Left forelimb (tissue), 1 donor: ENCODE measurements around the gene PTGDR2.

Experiments
- DNase-seq: peaks from one replicate; pipeline ENCODE4 v3.0.0-alpha.2; 2018; ENCODE audit warnings: low spot score

Gene PTGDR2

DNA sequence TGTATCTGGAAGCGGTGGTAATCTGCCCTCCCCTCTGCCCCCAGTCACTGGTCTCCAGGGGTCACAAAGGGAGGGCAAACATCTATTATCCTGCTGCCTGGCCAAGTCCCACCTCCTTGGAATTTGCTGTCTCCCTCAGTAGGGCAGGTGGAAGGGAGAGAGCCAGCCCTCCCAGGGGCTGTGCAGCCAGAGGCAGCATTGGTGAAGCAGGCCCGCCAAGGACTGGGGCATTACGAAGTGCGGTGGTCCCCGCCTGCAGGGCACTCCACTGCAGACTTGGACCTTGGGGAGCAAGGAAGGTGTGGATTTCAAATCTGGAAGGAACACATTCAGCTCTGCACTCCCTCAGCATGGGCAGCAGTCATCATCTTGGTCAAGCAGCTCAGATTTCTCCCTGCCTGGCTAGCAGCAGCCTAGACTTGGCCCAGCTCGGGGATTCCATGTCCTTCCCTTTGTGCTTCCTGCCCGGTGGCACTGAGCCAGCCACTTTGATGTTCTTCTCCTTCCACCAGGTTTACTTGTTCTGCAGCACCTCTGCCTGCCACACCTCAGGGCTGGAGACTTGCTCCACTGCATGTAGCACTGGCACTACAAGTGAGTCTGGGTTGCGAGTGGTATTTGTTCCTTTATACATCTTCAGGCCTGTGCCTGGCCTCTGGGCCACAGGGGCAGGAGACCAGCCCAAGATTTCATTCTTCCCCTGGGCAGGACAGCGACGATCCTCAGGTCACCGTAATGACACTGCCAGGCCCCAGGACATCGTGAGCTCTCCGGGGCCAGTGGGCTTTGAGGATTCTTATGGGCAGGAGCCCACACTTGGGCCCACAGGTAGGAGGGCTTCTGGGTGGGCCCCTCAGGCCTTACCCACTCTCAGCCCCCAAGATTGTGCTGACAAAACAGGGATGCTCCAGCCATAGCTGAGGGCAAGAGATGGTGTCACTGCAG, 18.9 kb upstream of the PTGDR2 start:
- DNase-seq: peak; percentile 46

DNA sequence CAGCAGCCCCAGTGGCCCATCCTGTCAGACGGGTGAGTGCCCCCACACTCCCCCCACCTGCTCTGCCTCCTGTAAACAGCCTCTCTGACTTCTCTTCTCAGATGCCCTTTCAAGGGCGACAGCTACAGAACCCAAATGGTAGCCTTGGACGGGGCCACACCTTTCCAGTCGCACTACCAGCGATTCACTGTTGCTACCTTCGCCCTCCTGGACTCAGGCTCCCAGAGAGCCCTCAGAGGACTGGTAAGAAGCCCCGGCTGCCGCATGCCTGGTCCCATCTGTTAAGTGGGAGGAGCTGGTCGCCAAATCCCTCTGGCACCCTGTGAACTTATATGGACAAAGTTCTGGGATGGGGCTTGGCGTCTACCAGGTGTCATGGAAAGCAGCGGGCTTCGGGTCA, 17.8 kb upstream of the PTGDR2 start:
- DNase-seq: peak; percentile 45

DNA sequence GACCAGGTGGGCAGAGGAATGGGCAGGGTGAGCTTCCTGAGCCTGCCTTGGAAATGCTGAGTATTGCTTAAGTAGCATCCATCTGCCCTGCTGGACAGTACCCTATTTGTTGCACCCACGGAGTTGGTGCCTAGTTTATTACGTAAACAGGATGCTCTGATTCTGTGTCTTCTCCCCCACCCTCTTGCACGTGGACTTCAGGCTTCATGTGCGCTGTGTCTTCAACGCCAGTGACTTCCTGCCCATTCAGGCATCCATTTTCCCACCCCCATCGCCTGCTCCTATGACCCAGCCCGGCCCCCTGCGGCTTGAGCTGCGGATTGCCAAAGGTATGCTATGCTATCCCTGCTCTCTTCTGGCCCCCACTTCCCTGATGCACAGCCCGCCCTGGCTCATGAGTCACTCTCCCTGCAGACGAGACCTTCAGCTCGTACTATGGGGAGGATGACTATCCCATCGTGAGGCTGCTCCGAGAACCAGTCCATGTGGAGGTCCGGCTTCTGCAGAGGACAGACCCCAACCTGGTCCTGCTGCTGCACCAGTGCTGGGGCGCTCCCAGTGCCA, 17.3 kb upstream of the PTGDR2 start:
- peak; percentile 48 for DNase-seq

DNA sequence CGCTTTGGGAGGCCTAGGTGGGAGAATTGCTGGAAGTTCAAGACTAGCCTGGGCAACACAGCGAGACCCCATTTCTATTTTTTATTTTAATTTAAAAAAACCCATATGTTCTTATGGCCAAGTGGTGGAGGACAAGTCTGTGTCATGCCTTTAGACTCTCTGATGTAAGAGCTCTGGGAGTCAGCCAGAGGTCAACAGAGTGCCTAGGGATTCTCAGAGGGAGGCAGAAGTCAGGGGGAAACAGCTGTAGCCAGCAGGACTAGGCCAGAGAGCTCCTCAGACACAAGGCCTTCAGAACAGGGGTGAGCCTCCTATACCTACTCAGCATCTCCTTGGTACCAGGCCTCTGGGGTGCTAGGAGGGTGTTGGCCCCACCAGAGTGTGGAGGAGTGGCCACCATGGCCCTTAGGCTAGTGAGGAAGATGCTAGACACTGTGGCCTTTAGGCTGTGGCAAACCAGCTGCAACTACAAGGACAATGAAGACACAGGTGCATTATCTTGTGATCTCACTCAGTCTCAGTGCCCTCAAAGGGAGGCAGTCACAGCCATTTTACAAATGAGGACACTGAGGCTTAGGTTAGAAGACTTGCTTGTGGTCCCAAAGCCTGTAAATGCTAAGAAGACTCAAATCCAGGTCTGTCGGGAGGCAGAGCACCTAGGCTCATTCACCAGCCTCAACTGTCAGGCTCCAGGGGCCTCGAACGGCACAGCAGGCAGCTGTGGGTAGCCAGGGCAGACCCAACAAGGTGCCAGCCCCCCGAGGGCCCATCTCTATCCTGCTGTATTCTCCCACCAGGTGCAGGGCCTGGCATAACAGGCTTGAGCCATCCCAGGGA, 16.6 kb upstream of the PTGDR2 start:
- DNase-seq: peak; percentile 64

DNA sequence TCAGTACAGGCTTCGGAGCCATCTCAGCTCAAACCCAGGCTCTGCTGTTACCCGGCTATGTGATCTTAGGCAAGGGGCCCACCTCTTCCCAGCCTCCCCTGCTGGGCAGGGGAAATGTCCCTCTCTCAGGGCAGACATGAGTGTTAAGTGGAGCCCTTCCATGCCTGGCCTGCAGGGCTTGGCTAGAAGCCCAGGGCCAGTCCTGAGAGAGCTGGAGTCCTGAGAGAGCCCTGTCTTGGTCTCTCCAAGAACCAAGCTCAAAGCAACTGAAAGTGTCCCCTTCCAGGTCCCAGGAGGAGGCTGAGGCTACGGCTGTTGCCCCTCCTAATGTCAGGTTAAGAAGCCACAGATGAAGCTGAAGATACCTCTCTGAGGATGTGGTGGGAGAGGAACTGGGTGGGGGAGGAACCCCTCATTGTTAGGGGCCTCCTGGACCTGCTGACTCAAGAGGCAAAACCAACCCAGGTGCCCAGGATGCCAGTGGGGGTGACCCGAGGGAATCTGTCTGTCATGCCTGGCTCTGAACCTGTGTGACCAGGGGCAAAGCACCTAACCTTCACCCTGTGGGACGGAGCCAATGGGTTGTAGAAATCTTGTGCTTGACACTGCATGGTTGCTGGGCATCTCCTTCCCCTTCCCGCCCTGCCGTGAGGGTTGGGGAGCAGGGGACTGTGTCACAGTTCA, 15.8 kb upstream of the PTGDR2 start:
- peak; percentile 59 for DNase-seq

DNA sequence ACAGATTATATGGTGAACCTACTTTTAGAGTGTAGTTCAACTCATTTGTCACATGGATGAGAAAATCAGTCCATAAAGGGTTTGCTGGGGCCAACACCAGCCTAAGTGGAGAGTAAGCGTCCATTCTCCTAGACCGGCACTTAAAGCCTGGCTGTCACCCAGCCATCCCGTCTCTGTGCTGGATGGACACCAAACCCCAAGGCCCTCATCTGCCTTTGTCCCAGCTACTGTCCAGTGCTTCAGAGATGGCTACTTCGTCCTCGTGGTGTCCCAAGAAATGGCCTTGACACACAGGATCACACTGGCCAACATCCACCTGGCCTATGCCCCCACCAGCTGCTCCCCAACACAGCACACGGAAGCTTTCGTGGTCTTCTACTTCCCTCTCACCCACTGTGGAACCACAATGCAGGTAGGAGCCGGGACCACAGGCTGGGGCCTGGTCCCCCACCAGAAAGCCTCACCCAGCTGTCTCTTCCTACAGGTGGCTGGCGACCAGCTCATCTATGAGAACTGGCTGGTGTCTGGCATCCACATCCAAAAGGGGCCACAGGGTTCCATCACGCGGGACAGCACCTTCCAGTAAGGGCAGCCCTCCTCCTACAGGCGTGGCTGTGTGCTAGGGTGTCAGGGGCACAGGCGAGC, 15.1 kb upstream of the PTGDR2 start:
- DNase-seq: peak; percentile 48

DNA sequence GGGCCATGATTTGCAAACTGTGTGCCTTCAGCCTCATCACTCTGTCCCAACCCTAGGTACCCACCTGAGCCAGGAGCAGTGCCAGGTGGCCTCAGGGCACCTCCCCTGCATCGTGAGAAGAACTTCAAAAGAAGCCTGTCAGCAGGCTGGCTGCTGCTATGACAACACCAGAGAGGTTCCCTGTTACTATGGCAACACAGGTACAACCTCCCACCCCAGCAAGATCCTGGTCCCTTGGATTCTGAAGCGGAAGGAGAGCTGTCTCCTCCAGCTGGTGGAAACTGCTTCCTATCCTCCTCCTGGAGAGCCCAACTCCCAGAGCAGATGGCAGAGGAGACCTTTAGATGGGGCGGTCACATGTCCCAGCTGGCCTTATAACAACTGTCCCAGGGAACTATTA, 14.5 kb upstream of the PTGDR2 start:
- peak; percentile 40 for DNase-seq

DNA sequence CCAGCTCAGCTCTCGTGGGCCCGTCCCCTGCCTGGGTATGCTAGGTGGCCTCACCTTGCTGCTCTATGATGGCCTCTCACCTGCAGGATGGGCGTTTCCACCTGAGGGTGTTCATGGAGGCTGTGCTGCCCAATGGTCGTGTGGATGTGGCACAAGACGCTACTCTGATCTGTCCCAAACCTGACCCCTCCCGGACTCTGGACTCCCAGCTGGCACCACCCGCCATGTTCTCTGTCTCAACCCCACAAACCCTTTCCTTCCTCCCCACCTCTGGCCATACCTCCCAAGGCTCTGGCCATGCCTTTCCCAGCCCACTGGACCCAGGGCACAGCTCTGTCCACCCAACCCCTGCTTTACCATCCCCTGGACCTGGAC, 13.7 kb upstream of the PTGDR2 start:
- DNase-seq: no peak

DNA sequence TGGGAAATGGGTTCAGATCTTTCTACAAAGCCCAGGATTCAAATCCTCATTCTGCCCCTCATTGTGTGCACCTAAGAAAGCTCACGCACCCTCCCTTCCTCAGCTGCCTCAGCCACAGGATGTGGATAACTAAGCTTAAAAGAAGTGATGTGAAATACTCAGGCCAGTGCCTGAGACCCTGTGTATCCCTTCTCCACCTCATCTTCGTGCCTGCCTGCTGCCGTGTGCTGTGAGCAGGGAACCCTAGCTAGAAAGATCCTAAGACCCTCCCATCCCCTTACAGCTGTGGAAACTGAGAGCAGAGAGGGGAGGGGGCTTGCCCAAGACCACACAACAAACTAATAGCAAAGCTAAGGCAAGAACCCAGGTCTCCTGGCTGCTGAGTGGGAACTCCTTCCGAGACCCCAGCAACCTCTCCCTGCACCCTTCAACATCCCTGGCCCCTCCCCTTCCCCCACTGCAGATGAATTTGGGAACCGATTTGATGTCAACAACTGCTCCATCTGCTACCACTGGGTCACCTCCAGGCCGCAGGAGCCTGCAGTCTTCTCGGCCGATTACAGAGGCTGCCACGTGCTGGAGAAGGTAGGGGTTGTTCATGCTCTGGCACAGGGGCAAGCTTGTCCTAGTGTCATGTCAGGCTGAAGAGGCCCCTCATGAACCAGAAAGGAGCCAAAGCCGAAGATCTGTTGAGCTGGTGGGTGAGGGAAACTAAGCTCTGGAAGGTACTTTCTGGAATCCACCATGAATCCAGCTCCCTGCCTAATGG, 13.1 kb upstream of the PTGDR2 start:
- no peak for DNase-seq

DNA sequence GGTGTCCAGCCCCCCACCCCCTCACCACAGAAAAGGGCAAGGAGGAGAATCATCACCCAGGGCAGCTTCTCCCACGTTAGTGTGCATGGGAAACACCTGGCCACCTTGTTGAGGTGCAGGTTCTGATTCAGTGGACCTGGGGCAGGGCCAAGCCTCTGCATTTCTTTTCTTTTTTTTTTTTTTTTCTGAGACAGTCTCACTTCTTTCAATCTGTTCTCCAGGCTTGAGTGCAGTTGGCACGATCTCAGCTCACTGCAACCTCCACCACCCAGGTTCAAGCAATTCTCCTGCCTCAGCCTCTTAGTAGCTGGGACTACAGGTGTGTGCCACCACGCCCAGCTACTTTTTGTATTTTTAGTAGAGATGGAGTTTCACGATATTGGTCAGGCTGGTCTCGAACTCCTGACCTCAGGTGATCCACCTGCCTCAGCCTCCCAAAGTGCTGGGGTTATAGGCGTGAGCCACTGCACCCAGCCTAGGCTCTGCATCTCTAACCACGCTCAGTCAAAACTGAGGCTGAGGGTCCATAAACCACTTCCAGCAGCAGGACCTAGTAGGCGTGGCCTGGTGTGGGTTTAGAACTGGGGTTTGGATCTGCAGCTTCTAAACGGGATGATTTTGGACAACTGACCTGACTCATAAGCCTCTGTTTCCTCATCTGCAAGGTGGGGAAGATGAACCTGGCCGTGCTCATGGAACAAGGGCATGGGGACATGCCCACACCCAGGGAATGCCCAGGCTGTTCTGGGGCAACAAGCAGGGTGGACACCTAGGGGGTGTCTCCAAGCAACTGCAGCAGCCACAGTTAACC, 12.3 kb upstream of the PTGDR2 start:
- no peak for DNase-seq

DNA sequence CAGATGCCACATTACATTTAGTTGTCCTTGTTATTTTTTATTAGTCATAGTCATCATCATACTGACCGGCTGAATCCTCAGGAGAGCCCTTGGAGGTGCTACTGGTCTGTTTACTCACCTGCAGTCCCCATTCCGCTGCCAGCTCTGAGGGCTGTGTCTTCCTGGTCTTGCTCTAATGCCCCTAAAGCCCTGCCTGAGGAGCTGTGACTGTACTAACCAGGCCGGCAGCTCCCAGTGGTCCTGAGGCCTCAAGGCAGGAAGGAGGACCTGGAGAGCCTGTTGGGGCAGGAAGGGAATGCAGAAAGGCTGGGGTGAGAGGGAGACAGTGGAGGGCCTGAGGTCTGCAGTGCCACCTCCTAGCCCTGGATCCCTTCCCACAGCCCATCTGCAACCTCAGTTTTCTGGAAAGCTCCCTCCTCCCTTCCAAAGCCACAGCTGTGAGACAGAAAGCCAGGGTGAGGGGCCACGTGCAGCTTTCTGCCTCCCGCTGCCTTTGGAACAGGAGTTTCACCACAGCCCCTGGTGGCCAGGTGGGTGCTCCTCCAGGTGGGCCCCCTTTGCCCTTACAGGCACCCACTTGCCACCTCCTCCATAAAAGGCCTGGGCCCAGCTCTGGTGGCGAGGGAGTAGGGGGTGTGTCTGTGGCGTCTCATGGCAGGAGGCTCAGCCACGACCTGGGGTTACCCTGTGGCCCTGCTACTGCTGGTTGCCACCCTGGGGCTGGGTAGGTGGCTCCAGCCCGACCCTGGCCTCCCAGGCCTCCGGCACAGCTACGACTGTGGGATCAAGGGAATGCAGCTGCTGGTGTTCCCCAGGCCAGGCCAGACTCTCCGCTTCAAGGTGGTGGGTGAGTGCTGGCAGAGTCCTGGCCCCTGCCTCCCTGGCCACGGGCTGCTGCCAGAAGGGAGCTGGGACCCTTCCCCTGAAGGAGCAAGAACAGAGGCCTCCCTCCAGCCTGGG, 11.4 kb upstream of the PTGDR2 start, which contains the start of gene ZP1:
TSS of gene ZP1 (plus strand) at position 632 of the 960 bp plus-strand sequence. CDS start at position 652, 20 bp downstream.
- DNase-seq: no peak

DNA sequence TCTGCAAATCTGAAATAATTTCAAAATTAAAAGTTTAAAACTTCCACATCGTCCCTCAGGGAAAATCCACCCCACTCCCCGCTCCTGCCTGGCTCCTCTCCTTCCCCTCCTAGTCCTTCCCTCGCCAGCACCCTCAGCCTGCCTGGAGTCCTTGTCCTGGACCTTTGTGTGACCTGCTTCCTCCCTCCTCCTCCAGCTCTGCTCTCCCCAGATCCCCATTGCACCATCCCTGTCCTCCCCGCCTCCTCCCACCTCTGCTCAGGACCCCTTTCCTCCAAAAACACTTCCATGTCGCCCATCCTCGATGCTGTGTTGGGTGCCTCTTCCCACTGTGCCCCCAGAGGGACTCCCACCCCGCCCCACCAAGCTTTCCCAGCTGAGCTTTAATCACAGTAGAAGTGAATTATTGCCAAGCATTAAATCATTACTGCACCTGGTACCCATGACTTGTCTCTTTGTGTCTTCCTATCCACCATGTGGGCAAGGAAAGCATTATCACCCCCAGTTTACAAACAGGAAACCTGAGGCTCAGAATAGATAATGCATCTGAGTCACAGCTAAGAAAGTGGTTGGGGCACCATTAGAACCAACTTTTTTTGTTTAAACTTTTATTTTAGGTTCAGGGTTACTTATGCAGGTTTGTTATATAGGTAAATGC, 9.2 kb upstream of the PTGDR2 start:
- no peak for DNase-seq

DNA sequence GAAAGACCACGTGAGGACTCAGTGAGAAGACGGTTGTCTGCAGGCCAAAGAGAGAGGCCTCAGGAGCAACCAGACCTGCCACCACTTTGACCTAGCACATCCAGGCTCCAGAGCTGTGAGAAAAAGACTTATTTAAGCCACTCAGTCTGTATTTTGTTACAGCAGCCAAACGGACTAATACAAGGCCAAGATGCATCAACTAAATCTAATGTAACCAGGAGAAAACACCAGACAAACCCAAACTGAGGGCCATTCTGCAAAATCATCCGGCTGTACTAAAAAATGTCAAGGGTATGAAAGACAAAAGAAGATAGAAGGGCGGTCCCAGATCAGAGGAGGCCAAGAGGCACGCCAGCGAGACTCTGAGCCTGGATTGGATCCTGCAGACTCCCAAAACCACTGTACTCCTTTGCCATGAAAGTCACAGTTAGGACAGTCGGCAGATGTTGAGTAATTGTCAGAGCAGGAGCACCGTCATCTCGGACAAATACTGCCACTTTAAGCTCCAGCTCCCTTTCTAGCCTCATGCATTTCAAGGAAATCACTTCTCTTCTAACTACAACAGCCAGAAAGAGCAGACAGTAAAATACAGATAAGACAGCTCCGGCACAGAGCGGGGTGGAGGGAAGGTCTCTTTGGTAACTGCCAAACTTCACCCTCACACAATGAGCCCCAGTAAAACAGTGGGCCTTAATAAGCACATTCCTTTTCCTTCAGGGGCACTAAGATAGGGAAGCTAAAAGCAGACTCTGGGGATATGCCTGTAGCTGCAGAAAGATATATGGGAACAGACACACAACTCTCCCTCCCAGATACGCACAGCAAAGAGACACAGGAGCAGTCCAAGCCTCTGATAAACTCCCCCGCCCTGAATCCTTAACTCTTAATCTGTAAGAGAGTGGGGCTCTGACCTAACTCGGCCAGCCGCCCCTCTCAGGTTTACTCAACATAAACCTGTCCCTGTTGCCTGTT, 8.1 kb upstream of the PTGDR2 start:
- DNase-seq: no peak

DNA sequence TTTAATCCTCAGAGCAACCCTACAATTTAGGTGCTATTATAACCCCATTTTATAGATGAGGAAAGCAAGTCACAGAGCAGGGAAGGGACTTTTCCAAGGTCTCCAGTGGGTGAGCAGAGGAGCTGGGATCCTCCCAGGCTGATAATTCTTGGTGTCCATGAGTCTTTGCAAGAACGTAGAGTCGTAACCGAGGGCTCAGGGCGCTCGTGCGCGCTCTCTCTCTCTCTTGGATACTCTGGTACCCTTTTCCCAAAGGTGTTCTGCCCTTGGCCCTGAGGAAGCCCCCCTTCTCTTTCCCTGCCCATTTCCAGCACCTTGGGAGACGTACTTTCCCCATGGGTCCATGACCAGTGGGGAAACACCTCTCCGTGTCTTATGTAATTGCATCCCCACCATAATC, 6.4 kb upstream of the PTGDR2 start:
- no peak for DNase-seq

DNA sequence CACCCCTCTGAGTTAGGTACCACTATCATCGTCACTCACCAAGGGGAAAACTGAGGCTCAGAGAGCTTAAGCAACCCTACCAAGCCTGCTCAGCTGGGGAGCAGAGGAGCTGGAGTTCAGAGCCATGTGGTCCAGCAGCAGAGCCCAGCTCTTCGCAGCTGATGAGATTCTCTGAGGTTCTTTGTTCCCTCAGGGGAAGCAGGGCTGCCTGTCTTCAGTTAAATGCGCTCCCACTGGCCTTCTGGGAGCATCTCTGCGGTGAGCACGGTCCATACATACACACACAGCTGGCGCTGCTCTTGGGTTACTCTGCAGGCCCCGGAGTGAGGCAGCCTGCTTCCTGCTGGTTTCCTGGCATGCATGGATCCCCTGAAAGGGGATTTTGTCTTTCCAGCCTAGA, 5.2 kb upstream of the PTGDR2 start:
- DNase-seq: no peak

DNA sequence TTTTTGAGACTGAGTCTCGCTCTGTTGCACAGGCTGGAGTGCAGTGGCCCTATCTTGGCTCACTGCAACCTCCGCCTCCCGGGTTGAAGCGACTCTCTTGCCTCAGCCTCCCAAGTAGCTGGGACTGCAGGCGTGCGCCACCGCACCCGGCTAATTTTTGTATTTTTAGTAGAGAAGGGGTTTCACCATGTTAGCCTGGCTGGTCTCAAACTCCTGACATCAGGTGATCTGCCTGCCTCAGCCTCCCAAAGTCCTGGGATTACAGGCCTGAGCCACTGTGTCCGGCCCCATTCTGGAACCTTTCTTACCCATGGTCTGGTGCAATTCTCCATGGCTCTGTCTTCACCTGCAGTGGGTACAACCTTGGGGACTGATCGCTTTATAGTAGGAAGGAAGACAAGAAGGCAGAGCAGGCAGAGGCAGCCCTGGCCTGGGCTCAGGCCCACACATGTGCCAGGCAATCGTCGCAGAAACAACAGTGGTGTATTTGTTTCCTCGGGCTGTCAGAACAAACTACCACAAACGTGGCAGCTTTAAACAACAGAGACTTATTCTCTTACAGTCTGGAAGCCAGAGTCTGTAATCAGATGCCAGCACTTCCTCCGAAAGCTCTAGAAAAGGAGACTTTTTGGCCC, 4.0 kb upstream of the PTGDR2 start:
- DNase-seq: no peak
